NCI-H146 treated with DMSO at 0.1 percent for 48 hours (cell line): ENCODE results near the gene TWF1.
"Not testable (repeated sequence)": the region's sequence is repeated elsewhere in the genome, so short reads cannot be mapped to it uniquely, and the experiment has no call there.

Experiments used
- DNase-seq: peaks from one replicate; lab custom pipeline; 2025; ENCODE audit not compliant: unreplicated experiment; lab: John Stamatoyannopoulos, UW

Gene TWF1

DNA sequence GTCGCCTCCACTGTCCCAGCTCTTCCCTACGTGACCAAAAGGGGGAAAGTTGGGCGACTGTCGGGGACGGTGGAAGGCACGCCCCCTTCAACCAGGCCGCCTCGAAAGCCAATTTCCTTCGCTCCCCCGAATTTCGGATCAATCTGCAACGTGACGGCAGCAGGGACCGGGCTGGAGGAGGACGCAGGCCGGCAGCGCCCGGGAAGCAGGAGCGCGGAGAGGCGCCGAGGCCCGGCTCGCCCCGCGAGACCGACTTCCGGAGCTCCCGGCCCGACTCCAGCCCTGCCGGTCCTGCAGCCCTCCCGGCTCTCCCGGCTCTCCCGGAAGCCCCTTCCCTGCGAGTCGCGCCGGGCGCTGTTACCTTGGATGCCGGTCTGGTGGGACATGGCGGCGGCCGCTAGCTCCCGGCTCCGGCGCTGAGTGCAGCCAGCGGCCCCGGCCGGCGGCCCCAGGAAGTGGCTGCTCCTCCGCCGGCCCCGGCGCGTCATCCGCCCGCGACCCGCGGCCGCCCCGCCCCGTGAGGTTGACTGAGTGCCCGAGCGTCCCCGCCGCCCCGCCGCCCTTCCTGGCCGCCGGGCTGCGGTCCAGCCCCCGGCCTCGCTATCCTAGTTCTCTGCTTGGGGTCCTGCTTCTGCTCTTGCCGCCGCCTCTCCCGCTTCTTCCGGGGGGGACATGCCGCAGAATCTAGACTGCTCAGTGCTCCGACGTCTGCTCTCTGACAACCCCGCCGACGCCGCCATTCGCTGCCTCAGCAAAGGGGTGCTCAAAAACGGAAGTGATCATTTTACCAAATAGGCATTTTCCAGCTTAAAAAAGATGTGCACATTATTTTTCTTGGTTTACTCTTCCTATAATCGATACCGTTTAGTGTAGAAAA is at the start of gene TWF1:
Gene TWF1, minus strand, starts transcription at position 458 of the 877 bp plus-strand sequence. Its CDS starts 72 bp downstream, at position 386.
- peak; percentile 79 for DNase-seq

DNA sequence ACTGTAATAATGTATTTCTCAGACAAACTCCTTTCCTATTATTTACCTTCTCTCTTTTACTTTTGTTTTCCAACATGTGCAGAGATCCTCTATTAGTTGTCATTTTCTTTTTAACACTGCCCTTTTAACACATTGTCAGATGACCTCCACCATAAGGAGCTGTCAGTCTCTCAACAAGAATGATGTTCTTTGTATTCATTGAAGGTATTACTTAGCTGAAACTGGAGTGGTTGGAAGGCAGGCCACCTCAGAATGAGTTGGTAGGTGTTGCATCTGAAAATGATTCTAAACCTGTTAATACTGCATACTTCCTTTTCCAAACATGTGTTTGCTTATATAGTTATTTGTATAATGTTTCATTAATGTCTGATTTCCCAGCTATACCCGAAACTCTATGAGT is 46.6 kb upstream of the TWF1 start:
- DNase-seq = no peak

- DNase-seq = no peak
Measured at GRCh38 chr12:43848786-43849185, 42.7 kb upstream of the TWF1 start.

GRCh38 chr12:43848226-43848507 is 42.0 kb upstream of the TWF1 start:
- DNase-seq = no peak

GRCh38 chr12:43847425-43848225 is 41.5 kb upstream of the TWF1 start:
- DNase-seq = not testable (repeated sequence)

- DNase-seq = no peak
Measured at GRCh38 chr12:43842259-43842658, 36.1 kb upstream of the TWF1 start.

- no peak for DNase-seq
Measured at GRCh38 chr12:43841253-43841652, 35.1 kb upstream of the TWF1 start.

DNA sequence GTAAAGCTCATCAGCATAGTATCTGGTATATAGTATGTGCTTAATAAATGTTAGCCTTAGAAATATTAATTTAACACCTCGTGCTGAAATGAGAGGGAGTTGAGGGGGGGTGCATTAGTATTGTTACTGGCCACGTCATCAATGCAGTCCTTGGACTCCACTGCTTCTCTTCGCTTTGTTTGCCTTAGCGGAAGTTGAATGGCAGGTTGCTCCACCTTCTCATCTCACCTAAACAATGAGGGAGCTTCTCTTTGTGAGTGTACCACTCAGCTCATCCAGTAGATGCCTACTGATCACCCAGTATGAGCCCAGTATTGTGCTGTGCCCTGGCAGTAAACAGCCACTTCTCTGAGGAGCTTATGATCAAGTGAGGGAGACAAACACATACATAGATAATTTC is 34.2 kb upstream of the TWF1 start:
- no peak for DNase-seq

DNA sequence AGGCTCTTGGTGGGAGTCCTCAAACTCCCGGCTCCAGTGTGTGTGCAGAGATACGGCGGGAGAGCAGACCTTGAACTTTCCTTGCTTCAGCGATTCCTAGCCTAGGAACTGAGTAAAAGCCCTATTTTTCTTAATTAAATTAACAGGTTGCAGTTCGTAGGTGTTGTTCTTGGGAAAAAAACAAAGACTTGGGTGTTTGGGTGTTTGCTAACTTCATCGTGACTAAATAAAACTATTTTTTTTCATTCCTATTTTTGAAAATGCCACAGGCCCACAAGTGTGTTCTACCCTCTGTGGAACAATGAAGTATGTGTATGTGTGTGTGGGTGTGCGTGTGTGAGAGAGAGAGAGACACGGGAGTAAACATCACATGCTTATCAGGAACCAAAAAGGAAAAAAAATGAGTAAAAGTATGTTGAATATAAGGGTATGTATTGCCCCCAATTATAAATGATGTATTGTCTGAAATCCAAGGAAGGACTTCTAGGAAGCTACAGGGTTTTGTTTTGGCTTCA is 30.4 kb upstream of the TWF1 start:
- DNase-seq = peak; percentile 22

- peak; percentile 16 for DNase-seq
Measured at GRCh38 chr12:43835656-43836474, 29.7 kb upstream of the TWF1 start, which contains the start of gene TMEM117. Gene TMEM117 (plus strand): TSS chr12:43836081.

- DNase-seq = no peak
Measured at GRCh38 chr12:43835264-43835655, 29.1 kb upstream of the TWF1 start.

DNA sequence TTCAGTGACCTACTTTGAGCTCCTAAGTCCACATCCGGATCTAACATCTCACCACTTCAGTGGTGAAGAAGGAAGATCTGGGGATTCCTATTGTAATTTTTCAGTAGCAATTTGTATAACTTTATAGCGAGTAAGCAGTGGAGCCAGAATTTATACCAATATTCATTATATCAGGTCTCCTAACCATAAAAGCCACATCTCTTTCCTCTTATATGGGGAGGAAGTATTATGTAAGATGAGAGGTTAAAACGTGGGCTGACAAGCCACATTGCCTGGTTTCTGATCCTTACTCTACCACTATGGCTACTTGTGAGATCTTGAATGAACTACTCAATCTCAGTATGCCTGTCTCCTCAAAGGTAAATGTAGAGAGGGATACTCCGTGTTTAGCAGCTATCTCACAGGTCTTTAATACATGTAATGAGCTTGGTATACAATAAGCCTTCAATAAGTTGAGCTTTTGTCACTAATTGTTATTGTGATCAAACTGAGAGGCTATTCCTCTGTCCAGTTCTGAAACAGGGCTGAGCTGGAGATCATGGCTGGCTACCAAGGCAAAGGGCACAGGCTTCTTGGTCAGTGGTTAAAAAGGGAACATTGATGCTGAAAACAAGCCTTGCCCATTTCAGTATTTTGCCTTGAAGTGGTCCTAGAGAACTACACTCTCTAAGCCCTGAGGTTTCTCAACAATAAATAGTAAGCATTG is 26.5 kb upstream of the TWF1 start:
- DNase-seq = no peak

DNA sequence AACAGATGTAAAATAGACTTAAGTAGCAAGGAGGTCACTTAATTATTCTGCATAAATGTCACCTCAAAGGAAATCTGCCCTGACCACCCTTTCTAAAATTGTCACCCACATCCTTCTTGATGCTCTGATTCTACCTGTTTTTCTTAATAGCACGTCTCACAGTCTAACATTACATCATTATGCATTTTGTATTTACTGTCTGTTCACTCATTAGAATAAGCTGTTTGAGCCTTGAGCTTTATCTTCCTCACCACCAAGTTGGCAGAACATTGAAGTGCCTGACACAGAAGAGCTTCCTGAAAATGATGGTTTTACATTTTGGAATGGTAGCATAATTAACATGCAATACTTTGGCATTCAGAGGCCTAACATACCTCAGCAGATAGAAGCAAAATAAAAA is 21.0 kb upstream of the TWF1 start:
- no peak for DNase-seq

GRCh38 chr12:43826681-43827080 is 20.6 kb upstream of the TWF1 start:
- DNase-seq = no peak

DNA sequence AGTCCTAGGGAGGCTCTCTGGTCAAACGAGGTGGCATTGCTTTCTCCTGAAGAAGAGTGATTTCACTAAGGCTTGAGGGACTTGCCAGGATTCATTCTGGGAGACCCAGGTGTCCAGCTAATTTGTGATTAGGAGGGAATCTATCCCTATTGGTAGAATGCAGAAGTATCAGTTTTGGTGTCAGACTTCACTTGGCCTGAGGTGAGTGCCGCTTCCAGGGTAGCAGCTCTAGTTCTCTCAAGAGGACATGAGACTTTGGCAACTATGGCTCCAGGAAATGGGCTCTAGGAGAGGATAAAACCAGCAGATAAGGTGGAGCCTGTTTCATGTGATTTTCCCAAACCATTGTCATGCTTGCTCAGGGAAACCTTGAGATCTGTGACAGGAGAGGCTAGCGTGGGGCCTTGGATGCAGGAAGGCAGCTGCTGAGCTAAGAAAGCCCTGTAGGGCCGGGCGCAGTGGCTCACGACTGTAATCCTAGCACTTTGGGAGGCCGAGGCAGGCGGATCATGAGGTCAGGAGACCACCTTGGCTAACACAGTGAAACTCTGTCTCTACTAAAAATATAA is 18.2 kb upstream of the TWF1 start:
- no peak for DNase-seq

GRCh38 chr12:43816168-43816567 is 10.1 kb upstream of the TWF1 start:
- no peak for DNase-seq

GRCh38 chr12:43815416-43815815 is 9.3 kb upstream of the TWF1 start:
- DNase-seq = no peak

DNA sequence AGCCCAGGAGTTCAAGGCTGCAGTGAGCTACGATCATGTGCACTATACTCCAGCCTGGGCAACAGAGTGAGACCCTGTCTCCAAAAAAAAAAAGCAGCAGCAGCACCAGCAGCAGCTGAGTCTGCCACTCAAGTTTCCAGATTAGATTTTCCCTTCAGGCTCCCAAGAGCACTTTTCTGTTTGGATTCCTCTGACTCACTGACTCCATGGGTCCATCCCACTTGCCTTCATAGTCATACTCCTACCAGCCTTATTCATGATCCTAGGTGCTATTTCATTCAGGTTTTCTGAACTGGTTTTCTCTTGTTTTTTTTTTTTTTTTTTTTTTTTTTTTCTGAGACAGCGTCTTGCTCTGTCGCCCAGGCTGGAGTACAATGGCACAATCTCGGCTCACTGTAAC is 6.8 kb upstream of the TWF1 start:
- DNase-seq = no peak

- DNase-seq = no peak
Measured at GRCh38 chr12:43812057-43812456, 5.9 kb upstream of the TWF1 start.

GRCh38 chr12:43807386-43807785 is 1.3 kb upstream of the TWF1 start:
- DNase-seq = no peak
